B cell (primary cell): ENCODE measurements around the gene ARHGEF19.
"Not testable (repeated sequence)": the region's sequence is repeated elsewhere in the genome, so short reads cannot be mapped to it uniquely, and the experiment has no call there.

Source experiments
- EZH2 ChIP-seq: IDR thresholded peaks from 2 replicates; pipeline ENCODE4 v1.6.1; 2012; ENCODE audit warnings: borderline replicate concordance, low read depth, mild to moderate bottlenecking, moderate library complexity, low read length; ENCODE audit not compliant: insufficient read depth, poor library complexity, severe bottlenecking
- TF ChIP-seq, protein P1 (sequence below): fragments of 200-600 bp; IDR thresholded peaks from one replicate; pipeline ENCODE4 v1.8.0; 2022; ENCODE audit warnings: antibody characterized with exemption, mild to moderate bottlenecking

DNA sequence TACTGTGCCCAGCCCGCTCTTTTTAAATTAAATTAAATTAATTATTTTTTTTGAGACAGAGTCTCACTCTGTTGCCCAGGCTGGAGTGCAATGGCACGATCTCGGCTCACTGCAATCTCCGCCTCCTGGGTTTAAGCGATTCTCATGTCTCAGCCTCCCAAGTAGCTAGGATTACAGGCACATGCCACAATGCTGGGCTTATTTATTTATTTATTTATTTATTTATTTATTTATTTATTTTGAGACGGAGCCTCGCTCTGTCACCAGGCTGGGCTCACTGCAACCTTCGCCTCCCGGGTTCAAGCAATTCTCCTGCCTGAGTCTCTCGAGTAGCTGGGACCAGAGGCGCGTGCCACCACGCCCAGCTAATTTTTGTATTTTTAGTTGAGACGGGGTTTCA is 10.3 kb upstream of the ARHGEF19 start:
- TF ChIP-seq, protein P1, sequence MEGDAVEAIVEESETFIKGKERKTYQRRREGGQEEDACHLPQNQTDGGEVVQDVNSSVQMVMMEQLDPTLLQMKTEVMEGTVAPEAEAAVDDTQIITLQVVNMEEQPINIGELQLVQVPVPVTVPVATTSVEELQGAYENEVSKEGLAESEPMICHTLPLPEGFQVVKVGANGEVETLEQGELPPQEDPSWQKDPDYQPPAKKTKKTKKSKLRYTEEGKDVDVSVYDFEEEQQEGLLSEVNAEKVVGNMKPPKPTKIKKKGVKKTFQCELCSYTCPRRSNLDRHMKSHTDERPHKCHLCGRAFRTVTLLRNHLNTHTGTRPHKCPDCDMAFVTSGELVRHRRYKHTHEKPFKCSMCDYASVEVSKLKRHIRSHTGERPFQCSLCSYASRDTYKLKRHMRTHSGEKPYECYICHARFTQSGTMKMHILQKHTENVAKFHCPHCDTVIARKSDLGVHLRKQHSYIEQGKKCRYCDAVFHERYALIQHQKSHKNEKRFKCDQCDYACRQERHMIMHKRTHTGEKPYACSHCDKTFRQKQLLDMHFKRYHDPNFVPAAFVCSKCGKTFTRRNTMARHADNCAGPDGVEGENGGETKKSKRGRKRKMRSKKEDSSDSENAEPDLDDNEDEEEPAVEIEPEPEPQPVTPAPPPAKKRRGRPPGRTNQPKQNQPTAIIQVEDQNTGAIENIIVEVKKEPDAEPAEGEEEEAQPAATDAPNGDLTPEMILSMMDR = not testable (repeated sequence)
- not testable (repeated sequence) for TF ChIP-seq EZH2
